DMS114 treated with DMSO at 0.1 percent for 48 hours (cell line): ENCODE results near the gene DDC.
A peak's percentile ranks its signal among the peaks of the same experiment; 100 is the strongest.

Experiments used
- DNase-seq: peaks from one replicate; lab custom pipeline; 2025; ENCODE audit not compliant: unreplicated experiment; lab: John Stamatoyannopoulos, UW

Gene DDC

DNA sequence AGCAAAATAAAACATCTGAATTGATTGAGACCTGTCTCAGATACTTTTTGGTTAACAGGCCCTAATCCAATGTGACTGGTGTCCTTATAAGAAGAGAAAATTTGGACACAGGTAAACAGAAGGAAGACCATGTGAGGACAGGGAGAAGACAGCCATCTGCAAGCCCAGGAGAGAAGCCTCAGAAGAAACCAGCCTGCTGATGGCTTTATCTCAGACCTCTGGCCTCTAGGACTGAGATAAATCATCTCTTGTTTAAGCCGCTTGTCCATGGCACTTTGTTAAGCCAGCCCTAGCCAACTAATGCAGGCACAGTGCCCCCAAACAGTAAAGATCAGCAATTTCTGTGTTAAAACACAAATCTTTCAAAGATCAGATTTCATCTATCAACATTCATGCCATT lies 73.3 kb downstream of the DDC start:
- no peak for DNase-seq

DNA sequence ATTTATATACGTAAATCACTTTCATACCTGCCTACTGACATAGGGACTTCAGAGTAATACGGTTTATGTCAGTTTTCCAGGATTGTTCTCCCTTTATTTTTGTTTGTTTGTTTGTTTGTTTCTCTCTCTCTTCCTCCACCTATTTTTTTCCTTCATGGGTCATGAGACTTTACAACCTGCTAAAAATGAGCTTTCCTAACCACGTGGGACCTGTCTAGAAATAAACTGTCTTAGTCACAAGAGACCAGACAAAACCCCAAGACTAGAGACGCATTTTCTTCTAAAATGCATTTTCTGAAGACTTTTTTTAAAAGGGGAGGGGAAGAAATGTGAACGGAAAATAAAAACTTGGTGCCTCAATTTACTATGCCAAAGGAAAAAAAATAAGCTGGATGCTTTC lies 74.0 kb downstream of the DDC start:
- DNase-seq: no peak

DNA sequence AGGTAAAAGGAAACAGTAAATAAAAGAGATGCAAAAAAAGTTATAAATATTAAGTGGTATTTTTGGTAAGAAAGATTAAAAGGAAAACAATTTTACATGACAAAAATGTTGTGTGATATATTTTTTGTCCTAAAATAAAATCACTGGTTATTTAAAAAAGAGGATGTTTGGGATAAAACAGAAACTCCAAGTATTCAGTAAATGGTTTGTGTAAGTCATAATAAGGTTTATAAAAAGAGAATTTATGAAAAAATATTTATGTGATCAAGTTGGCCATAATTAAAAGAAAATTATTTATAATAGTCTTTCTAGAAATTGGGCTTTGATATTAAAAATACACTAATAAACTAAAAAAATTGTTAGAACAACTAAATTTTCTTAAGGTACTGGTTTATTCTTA lies 76.8 kb downstream of the DDC start:
- no peak for DNase-seq

DNA sequence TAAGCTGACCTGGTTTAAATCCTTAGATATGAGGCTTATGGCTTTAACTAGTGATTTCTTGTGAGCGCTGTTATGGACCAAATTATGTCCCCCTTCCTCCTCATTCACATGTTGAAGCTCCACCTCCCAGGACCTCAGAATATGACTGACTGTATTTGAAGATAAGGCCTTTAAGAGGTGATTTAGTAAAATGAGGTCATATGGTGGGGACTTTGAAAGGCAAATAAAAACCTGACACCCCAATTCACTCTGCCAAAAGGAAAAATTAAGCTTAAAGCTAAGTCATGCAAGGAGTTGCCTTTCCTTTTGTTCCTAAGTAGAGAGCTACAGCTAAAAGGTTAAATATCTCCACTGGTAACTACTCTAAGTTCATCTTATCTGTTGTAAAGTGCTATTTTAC lies 78.7 kb downstream of the DDC start:
- no peak for DNase-seq

DNA sequence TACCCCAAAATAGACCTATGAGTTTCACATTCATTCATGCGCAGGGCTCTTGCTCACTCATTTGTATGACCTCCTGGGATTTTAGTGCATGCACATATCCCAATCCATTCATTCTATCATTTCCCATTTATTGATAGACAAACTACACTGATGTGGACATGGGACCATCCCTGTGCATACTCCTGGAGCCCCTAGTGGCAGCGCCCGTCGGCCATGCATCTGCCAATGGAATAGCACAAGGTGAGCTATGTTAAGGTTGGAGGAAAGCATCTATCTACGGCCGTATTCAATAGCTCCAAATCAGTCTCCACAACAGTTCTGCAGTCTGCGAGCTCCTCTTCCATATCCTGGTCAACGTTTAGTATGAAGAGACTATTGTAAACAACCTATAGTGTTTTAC lies 83.3 kb downstream of the DDC start:
- no peak for DNase-seq

DNA sequence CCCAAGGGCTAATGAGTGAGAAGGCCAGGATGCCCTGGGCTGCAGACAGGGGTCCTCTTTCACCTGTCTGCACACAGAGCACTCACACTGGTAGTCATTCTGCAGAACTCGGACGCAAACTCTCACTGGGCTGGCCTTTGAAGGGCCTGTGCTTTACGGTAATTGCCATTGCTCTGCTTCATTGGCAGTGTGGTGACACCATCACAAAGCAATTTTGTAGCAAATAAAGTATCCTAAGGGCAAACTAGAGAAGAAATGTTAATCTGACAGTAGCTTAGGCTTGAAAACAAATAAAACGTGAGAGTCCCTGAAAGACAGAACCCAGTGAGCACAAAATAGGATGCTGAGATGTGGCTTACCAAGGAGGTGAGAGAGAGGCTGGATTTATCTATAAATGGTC lies 84.4 kb downstream of the DDC start:
- DNase-seq: no peak

DNA sequence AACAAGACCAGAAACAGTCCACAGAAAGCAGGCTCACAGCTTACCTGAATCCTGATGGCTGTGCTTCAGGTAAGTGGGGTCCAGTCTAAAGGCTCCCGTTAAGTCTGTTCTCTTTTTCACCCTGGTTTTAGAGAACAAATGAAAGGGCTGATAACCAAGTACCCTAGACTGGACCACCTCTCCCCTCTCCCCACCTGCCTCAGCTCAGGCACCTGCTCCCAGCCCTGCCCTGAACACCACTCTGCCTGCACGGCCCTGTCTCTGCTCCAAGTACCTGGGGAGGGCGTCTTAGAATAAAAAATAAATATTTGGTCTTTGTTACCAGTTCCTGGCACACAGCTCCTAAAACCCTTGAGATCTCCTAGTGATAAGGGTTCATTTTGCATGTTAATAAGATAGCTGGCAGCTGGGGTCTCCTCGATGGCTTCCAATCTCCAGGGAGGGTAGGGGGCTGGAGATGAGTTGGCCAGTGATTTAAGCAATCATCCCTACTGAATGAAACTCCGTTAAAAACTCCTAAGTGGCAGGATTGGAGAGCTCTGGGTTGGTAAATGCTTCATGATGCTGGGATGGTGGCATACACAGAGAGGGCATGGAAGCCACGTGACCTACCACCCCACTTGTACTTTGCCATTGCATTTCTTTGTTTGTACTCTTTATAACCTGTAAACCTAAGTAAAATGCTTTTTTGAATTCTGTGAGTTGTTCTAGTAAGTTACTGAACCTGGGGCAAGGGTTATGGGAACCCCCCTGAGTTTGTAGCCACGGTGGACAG lies 85.3 kb downstream of the DDC start:
- DNase-seq: no peak

DNA sequence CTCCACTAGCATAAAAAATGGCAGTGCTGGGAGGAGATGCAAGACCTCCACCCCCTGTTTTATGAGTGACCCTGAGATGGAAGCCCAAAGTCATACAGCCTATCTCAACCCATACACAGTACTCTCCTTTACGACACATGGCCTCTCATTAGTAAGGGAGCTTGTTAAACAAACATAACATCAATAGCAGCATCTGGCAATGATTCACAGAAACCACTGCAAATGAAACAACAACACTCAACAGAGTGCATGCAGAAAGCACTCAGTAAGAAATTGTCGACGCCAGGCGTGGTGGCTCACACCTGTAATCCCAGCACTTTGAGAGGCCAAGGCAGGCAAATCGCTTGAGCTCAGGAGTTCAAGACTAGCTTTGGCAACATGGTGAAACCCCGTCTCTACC lies 87.6 kb downstream of the DDC start:
- no peak for DNase-seq

DNA sequence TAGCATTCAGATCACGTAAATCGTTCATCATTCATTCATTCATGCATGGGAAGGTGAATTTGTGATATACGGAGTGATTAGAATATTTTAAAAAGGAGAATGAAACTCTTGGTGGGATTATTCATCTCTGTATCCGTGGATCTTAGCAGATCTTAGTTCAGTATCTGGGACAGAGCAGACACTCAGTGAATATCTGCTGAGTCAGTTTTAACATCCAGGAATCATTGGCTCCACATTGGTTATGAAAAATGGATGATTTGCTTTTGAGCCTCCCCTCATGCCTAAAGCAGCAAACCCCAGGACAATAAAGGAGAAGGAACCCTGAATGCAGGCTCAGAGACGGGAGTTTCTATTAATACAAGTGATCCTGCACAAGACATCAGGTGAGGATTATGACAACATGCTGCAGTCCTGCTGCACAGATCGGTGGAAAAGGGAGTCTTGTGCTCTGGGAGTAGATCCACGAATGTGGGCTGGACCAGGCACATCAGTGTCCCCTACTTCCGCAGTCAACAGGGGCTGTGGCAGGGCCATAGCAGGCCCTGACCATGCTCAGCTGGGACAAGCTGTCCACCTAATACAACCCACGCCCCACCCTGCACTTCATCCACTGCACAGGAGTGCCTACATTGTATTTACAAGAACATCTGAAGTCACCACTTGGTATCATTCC lies 88.1 kb downstream of the DDC start:
- DNase-seq: no peak

DNA sequence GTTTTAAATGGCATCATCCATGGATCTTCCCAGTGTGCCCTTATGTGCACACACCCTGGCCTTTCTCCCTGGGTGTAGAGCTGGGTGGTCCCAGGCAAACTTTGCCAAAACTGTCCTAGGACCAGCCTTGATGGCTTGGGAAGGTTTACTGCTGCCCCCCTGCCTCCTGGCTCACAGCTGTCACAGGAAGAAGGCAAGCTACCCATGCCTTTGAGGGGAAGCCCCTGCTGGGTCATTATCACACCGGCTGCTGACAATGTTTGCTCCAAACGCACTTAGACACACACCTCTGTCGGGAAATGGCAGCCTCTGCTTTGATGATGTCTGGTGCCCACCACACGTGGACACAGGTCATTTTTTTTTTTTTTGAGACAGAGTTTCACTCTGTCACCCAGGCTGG lies 89.9 kb downstream of the DDC start:
- DNase-seq: no peak

DNA sequence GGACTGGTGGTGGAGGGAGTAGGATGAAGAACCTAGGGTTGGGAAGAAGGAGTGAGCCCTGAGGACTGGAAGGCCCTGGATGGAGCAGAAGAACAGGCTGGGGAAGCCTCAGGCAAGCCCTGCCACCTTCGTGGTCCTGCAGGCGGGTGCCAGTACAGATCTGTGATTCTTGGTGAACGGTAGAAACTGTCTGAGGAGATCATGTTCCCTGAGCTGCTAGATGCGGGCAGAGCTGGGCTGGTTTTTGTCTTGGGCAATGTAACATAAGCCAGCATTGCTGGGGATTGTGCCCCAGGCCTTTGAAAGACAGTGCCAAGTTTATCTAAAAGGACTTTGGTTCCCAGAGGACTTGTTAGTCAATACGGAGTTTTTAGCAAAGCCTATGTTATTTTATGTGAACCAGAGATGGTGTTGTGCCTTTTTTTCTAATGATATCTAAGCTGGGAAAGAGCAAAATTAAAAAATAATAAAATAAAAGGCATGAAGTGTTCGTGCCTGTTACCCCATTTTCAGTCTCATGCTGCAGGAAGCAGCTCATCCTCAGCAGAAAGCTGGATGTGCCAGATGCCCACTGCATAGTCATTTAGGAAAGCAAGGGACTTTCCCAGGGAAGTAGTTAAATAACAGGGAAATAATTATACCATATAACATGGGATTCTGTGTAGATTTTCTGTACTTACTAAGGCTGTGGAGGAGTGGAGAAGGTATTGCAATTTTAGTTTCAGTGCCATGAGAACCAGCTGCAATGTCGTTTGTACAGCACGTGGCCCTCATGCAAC lies 90.6 kb downstream of the DDC start:
- no peak for DNase-seq

DNA sequence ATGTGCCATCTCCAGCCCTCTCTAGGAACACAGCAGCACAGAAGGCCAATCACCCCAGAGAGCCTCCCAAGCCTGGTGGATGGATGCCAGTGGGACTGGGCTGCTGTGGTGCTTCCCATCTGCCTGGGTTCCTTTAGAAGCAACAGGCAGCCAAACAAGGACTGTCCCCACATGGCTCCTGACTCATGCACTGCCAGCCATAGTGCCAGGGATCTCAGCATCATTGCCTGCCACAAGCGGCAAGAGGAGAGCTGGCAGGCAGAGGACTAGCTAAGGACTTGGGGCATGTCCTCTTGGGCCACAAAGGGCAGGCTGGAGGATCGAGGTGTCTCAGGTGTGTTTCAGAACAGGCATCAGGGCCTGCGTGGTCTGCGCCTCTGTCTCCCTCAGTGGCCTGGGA lies 91.7 kb downstream of the DDC start:
- no peak for DNase-seq

DNA sequence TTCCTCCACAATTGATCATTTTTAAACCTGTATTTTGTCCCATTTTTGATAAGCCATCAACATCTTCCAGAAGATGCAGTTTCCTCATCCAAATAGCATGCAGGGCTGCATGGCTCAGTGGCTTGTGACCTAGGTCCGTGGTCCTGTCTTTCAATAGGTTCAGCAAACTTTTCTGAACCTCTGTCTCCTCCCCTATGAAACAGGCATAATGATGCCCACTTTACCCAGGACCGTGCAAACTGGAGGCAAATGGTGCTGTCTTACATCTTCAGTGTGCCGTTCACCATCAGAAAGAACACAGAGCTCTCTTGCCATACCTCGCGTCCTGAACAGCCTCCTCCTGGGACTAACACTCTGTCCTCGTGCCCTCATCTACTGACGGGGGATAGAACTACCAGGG lies 92.8 kb downstream of the DDC start:
- no peak for DNase-seq

DNA sequence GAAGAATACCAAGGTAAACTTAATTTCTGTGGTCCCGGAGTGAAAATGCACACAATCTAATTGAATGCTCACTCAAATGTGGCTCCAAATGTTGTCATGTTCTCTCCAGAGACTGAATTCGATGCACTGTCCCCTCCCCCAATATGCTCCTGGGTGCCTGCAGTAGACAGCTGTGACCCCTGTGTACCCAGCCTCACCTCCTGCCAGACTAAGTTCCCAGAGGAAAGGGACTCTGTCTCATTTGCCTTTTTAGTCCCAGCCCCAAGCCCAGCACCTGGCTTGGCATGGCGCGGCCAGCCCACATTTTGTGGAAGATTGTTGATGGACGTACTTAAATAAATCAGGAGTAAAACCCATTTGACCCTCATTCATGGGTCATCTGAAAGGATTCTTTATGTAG lies 93.2 kb downstream of the DDC start:
- no peak for DNase-seq

DNA sequence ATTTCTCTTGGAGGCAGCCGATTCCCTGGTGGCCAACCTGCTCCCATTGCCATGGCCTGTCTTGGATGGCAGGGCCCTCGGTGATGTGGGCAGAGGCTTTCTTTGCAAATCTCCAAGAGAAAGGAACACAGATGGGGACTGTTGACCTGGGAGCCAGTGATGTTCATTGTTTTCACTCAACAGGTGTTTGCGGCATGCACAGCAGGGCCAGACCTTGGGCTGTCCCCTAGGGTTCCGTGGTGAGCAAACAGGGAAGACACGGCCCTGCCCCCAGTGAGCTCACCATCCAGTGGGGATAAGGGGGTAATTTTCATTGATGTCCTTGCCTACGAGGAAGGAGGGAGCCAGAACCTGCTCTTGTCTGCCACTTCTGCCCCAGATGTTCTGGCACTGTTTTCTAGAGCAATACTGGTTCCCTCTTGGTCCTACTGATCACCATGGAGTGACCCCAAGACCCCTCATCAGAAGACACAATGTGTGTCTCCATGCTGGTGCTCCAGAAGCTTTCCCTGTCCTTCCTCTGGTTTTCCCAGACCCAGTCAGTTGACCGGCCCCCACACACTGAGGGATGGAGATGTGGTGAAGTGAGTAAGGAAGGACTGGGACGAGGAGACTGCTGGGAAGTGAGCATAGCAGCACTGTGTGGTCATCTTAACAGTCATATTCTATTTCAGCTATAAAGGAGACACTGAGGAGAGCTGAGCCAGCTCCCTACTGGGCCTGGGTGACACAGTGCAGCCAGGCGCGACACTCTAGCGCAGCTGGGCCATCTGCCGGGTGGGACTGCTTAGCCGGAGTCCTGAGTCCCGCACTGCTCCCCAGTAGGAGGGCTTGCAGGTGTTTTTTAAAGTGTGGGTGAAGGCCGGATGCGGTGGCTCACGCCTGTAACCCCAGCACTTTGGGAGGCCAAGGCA lies 94.7 kb downstream of the DDC start:
- no peak for DNase-seq

DNA sequence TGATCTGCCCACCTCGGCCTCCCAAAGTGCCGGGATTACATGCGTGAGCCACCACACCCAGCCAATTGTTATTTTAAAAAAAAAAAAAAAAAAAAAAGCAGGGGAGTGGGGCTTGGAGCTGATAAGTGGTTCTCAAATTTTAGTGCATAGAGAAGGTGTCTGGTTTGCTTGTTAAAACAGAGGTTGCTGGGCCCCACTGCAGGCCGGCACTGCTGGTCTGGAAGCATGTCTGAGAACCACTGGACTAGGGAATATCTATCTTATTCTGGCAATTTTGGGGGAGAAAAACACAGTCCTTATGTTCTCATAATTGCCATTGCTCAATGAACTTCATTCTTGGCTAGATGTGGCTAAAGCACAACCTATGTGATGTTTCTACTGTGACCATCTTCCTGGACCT lies 96.0 kb downstream of the DDC start:
- no peak for DNase-seq

DNA sequence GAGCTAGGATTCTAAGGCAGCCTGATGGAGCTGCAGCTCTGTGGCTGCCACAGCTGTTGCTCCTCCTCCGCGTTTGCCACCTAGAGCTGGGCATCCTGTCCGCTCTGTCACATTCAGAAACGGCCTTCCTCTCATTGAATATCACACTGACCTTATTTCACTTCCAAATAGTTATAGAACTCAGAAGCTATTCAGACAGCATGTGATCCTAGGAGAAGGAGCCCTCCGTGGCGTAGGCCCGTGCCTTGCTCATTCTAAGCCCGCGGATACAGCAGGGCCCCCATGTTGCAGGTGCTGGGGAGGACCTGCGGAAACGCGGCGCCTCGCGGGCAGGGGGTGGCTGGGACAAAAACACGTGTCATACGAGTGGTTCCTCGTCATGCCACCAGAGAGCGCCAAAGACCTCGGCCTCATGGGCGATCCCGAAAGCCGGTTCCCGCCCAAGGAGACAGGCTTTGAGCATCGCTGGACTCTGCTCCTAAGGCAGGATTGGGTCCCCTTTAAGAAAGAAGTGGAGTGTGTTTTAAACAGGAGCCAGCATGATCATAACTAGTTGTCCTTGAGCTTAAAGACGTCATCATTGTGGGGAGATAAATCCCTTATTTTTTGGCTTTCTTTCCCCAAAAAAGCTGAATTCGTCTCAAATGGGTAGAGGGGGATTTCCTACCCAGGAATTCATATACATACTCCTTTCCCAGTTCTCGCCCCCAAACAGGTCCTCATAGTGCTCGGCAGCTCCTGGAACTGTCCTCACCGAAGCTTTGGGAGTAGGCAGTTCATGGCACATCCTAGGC lies 97.2 kb downstream of the DDC start:
- peak; percentile 62 for DNase-seq

DNA sequence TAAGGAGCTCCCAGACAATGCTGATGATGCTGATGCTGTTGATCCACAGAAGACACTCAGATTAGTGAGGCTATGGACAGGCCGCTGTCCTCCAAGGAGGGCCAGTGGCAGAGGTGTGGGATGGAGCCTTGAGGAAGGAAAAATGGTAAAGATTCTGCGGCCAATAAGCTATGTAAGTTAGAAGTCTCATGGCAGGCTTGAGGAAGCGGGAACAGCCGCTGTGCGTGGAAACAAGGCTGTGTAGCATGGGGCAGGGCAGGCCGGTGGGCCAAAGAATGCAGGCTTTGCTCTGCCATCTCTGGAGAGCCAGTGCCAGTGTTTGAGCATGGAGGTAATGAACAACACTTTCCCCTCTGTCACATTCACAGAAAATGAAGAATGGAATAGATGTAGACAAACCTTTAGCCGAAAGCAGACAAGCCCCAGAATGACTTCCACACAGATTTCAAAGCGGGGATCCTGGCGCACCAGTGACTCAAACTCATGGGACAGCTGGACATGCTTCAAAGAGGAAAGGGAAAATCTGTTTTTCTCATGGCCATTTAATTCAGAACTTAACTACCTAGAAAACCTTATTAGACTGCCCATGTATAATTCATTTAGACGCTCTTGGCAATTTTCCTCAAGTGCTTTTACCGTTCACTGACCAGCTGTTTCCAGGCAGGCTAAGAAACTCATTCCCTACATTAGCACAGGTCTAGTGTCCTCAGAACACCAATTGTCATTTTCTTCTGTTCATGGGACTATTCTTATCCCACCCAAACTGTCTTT lies 98.2 kb downstream of the DDC start:
- DNase-seq: no peak

DNA sequence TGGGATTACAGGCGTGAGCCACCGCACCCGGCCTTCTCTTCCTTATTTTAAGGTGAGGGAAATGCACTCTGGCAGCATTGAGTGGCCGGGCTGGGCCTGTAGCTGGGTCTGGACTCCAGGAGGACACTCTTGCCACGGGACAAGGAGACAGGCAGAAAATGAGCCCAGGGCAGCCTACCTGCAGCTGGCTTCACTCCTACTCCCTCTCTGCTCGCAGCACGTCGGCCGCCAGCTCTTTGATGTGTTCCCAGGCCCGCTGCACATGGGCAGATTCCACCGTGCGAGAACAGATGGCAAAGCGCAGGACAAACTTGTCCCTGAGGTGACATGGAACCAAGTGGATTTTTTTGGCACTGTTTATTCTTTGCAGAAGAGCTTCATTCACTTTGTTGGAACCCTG lies 102.2 kb downstream of the DDC start:
- no peak for DNase-seq

DNA sequence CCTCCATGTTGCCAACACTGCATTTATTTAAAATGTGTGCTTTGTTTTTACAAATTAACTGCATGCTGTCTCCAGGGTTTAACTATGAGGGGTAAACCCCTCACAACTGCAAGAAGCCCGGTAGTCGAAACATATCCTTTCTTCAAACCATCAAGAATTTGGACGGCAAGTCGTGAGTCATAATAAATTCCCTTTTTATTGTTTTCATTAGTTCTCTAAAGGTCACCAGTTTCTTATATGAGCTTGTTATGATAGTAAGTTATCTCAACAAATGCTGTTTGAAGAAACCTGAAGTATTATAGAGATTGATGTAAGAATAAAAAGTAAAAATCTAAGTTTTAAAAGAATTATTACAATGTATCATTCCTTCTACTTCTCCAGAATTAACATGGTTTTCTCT lies 102.8 kb downstream of the DDC start:
- no peak for DNase-seq
